Neural progenitor cell (in vitro differentiated cells): ENCODE results near the gene ATF5. TPM values are rescaled to one million over a fixed set of nuclear protein-coding genes. Genes with fewer than 3 reads are reported as not detected.
A peak's percentile ranks its signal among the peaks of the same experiment; 100 is the strongest.

Experiments
- DNase-seq: peaks from one replicate; pipeline ENCODE4 v3.0.0-alpha.2; 2016; ENCODE audit warnings: low spot score
- H2AFZ ChIP-seq: fragments of 200-600 bp; sonication (generic); replicated peaks from 2 replicates; pipeline ENCODE4 v1.6.1; 2016; ENCODE audit warnings: antibody characterized with exemption
- H3F3A ChIP-seq: fragments of 200-600 bp; sonication (generic); 2 replicates; pipeline ENCODE4 v1.6.1; 2016; ENCODE audit warnings: antibody characterized with exemption, low read depth
- H3K27ac ChIP-seq: fragments of 200-600 bp; sonication (generic); 2 replicates; pipeline ENCODE4 v1.5.1; 2016; ENCODE audit warnings: mild to moderate bottlenecking
- H3K27me3 ChIP-seq: fragments of 200-600 bp; sonication (generic); 2 replicates; pipeline ENCODE4 v1.6.1; 2016; ENCODE audit warnings: mild to moderate bottlenecking, moderate library complexity
- H3K36me3 ChIP-seq: fragments of 200-600 bp; sonication (generic); 2 replicates; pipeline ENCODE4 v1.5.1; 2016
- H3K4me1 ChIP-seq: fragments of 200-600 bp; sonication (generic); 2 replicates; pipeline ENCODE4 v1.6.1; 2016; ENCODE audit warnings: mixed run types
- H3K4me2 ChIP-seq: fragments of 200-600 bp; sonication (generic); 2 replicates; pipeline ENCODE4 v1.6.1; 2016
- H3K4me3 ChIP-seq: fragments of 200-600 bp; sonication (generic); 2 replicates; pipeline ENCODE4 v1.5.1; 2016
- H3K79me2 ChIP-seq: fragments of 200-600 bp; sonication (generic); 2 replicates; pipeline ENCODE4 v1.6.1; 2016; ENCODE audit warnings: low read depth
- H3K9ac ChIP-seq: fragments of 200-600 bp; sonication (generic); 2 replicates; pipeline ENCODE4 v1.6.1; 2016
- H3K9me3 ChIP-seq: fragments of 200-600 bp; sonication (generic); 2 replicates; pipeline ENCODE4 v1.5.1; 2016; ENCODE audit warnings: low read depth
- H4K20me1 ChIP-seq: fragments of 200-600 bp; sonication (generic); 2 replicates; pipeline ENCODE4 v1.6.1; 2016; ENCODE audit warnings: low read depth
- H3K27ac Mint-ChIP-seq: 3 replicates; pipeline ENCODE4 v1.8.0; 2021; ENCODE audit warnings: mixed read lengths
- H3K27me3 Mint-ChIP-seq: 2 replicates; pipeline ENCODE4 v1.8.0; 2022; ENCODE audit warnings: low read depth, mild to moderate bottlenecking, inconsistent platforms, moderate library complexity, mixed read lengths; ENCODE audit not compliant: insufficient read depth
- H3K36me3 Mint-ChIP-seq: 3 replicates; pipeline ENCODE4 v1.8.0; 2021; ENCODE audit warnings: mixed read lengths
- H3K4me1 Mint-ChIP-seq: 3 replicates; pipeline ENCODE4 v1.8.0; 2021; ENCODE audit warnings: mixed read lengths
- H3K4me3 Mint-ChIP-seq: 3 replicates; pipeline ENCODE4 v1.8.0; 2021; ENCODE audit warnings: mild to moderate bottlenecking, moderate library complexity, mixed read lengths
- H3K9me3 Mint-ChIP-seq: 3 replicates; pipeline ENCODE4 v1.8.0; 2020; ENCODE audit warnings: mixed read lengths
- EZH2 ChIP-seq: fragments of 200-600 bp; sonication (generic); IDR thresholded peaks from 2 replicates; pipeline ENCODE4 v1.6.1; 2017; ENCODE audit warnings: antibody characterized with exemption, mild to moderate bottlenecking, moderate library complexity
- EZH2phosphoT487 ChIP-seq: fragments of 200-600 bp; sonication (generic); IDR thresholded peaks from 2 replicates; pipeline ENCODE4 v1.6.1; 2017; ENCODE audit warnings: antibody characterized with exemption
- total RNA-seq: library from RNA; depleted of rRNA; stranded (reverse); fragments of >200 nt; gene quantifications from 2 replicates; pipeline ENCODE4 v1.2.3, GENCODE V29; 2015; ENCODE audit warnings: low replicate concordance
- TF ChIP-seq, protein P1 (sequence below): fragments of 200-600 bp; sonication (generic); IDR thresholded peaks from 2 replicates; pipeline ENCODE4 v1.5.1; 2017; ENCODE audit warnings: antibody characterized with exemption, mild to moderate bottlenecking

Gene ATF5
- total RNA-seq, 1 donor from 2014 or later: 1.6 TPM

DNA sequence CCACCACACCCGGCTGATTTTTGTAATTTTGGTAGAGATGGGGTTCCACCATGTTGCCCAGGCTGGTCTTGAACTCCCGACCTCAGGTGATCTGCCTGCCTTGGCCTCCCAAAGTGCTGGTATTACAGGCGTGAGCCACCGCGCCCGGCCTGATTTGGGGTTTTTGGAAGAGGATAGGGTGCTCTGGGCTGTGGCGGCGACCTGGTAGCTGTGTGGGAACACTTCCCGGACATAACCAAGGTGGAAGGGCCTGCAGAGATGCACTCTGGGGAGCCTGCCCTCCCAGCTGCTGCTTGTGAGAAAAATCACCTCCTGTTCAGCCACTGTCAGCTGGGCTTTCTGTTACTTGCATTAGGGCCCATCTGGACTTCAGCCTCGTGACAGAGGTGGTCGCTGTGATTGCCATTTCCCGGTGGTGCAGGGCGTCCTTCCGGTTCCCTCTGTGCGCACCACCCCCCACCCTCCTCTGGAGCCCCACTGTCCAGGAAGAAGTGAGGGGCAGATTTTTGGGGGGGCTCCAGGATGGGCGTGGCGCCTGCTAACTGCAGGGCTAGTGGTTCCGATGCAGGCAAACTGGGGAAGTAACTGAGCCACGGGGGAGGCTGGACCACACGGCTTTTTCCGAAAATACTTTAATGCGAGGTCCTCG lies 39.8 kb upstream of the ATF5 start:
- no peak overlapping the region for H2AFZ ChIP-seq
- H3K4me2 ChIP-seq: no peak overlapping the region
- H3K4me1 Mint-ChIP-seq: peaks cover 4% of the 10 kb centered on the region
- H3K4me3 ChIP-seq: no peak overlapping the region
- H3F3A ChIP-seq: peaks cover 23% of the 10 kb centered on the region
- no peak for DNase-seq
- no peaks in the 10 kb centered on the region for H3K36me3 ChIP-seq
- H3K27ac Mint-ChIP-seq: no peak overlapping the region
- H3K79me2 ChIP-seq: no peaks in the 10 kb centered on the region
- H3K4me1 ChIP-seq: no peaks in the 10 kb centered on the region
- peaks cover 11% of the 10 kb centered on the region for H3K36me3 Mint-ChIP-seq
- H3K9ac ChIP-seq: no peak overlapping the region
- peaks cover 17% of the 10 kb centered on the region for H3K27me3 Mint-ChIP-seq
- no peaks in the 10 kb centered on the region for H3K9me3 ChIP-seq
- H3K9me3 Mint-ChIP-seq: no peaks in the 10 kb centered on the region
- H3K27me3 ChIP-seq: peaks cover 24% of the 10 kb centered on the region
- H3K4me3 Mint-ChIP-seq: peak overlapping the region; percentile 43
- no peak overlapping the region for H3K27ac ChIP-seq
- TF ChIP-seq, protein P1, sequence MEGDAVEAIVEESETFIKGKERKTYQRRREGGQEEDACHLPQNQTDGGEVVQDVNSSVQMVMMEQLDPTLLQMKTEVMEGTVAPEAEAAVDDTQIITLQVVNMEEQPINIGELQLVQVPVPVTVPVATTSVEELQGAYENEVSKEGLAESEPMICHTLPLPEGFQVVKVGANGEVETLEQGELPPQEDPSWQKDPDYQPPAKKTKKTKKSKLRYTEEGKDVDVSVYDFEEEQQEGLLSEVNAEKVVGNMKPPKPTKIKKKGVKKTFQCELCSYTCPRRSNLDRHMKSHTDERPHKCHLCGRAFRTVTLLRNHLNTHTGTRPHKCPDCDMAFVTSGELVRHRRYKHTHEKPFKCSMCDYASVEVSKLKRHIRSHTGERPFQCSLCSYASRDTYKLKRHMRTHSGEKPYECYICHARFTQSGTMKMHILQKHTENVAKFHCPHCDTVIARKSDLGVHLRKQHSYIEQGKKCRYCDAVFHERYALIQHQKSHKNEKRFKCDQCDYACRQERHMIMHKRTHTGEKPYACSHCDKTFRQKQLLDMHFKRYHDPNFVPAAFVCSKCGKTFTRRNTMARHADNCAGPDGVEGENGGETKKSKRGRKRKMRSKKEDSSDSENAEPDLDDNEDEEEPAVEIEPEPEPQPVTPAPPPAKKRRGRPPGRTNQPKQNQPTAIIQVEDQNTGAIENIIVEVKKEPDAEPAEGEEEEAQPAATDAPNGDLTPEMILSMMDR: no peak
- no peak for TF ChIP-seq EZH2
- TF ChIP-seq EZH2phosphoT487: no peak
- no peaks in the 10 kb centered on the region for H4K20me1 ChIP-seq

DNA sequence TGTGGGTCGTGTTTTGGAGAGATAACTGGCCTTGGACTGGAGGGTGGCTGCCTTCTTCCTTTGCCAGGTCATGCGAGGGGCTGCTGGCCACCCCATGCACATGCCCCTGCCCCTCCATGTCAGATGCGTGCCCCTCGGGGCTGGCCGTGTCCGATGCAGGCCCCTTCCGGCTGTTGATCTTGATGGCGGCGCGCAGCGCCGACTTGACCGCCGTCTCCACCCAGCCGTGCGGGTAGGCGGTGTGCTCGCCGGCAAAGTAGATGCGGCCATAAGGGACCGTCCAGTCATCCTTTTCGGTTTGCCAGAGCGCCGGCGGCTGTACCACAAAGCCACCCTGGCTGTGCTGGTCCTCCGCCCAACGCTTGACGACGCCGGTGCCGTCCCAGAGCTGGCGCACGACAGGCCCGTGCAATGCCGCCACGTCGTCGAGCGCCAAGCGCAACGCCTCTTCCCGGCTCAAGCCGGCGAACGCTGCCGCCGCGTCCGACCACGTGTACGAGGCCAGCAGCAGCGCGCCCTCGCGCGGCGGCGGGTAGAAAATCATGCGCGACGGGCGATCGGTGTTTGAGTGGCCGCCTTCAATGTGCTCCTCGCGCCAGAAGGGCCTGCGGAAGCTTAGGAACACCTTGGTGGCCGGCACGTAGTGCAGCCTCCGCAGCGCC lies 39.2 kb upstream of the ATF5 start:
- H3K4me1 Mint-ChIP-seq: peaks cover 4% of the 10 kb centered on the region
- TF ChIP-seq EZH2 (peak; percentile 45), EZH2phosphoT487 (peak; percentile 45)
- TF ChIP-seq, protein P1: peak; percentile 74
- peaks cover 6% of the 10 kb centered on the region for H3K36me3 Mint-ChIP-seq
- Histone ChIP-seq H3K27me3 (peaks cover 24% of the 10 kb centered on the region), H3K36me3 (no peaks in the 10 kb centered on the region), H3F3A (peaks cover 23% of the 10 kb centered on the region), H4K20me1 (no peaks in the 10 kb centered on the region), H3K9me3 (no peaks in the 10 kb centered on the region), H3K79me2 (no peaks in the 10 kb centered on the region), H3K4me2 (peak overlapping the region; percentile 48), H3K9ac (no peak overlapping the region), H3K4me1 (no peaks in the 10 kb centered on the region), H3K27ac (no peak overlapping the region), H2AFZ (peak overlapping the region; percentile 30), H3K4me3 (peak overlapping the region; percentile 30)
- H3K27ac Mint-ChIP-seq: no peak overlapping the region
- peak; percentile 91 for DNase-seq
- H3K4me3 Mint-ChIP-seq: peak overlapping the region; percentile 82
- no peaks in the 10 kb centered on the region for H3K9me3 Mint-ChIP-seq
- H3K27me3 Mint-ChIP-seq: peaks cover 17% of the 10 kb centered on the region

DNA sequence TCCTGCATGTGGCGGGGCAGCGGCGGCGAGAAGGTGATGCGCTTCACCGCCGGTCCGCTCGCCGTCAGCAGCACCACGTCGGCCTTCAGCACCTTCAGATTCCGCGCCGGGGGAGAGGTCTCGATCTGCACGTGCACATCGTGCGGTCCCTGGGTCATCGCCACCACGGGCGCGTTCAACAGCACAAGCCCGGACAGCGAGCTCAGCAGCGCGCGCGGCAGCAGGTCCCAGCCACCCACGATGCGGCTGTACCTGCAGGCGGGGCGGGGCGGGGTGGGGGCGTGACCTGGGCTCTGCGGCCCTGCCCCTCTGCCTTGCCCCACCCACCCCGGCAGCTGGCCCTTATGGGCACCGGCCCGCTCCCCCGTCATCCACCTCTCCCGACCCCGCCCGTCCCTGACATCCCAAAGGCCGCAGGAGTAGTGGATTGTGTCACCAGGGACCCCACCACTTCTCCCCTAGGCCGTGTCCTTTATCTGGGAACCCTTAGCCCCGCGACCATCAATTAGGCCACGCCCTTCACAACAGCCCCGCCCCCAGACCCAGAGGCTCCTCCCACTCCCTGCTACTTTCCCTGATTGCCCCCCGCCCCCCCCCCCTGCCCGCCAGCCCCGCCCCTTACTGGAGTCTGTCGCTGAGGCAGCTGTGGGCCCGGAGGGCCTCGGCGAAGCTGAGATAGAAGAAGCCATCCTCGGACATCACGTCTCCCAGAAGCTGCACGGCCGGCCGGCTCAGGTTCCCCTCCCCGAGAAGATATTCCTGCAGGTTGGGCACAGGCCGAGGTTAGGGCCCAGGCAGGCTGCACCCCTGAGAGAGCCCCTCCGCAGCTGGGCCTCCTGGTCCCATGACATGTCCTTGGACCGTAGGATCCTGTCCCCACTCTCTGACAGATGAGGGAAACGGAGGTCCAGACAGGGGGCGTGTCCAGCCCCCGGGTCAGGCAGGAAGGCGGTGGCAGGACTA lies 38.4 kb upstream of the ATF5 start:
- Mint-ChIP-seq H3K4me3 (peak overlapping the region; percentile 82), H3K9me3 (no peaks in the 10 kb centered on the region), H3K27me3 (peaks cover 17% of the 10 kb centered on the region), H3K36me3 (peaks cover 2% of the 10 kb centered on the region), H3K4me1 (peaks cover 4% of the 10 kb centered on the region), H3K27ac (no peak overlapping the region)
- Histone ChIP-seq H3K4me3 (peak overlapping the region; percentile 30), H4K20me1 (no peaks in the 10 kb centered on the region), H3F3A (peaks cover 23% of the 10 kb centered on the region), H3K36me3 (no peaks in the 10 kb centered on the region), H3K27ac (no peak overlapping the region), H3K4me1 (no peaks in the 10 kb centered on the region), H3K9me3 (no peaks in the 10 kb centered on the region), H3K9ac (no peak overlapping the region), H3K79me2 (no peaks in the 10 kb centered on the region), H2AFZ (peak overlapping the region; percentile 42), H3K4me2 (peak overlapping the region; percentile 48), H3K27me3 (peaks cover 24% of the 10 kb centered on the region)
- TF ChIP-seq, protein P1: peak; percentile 3
- TF ChIP-seq EZH2phosphoT487 (no peak), EZH2 (peak; percentile 22)
- peak; percentile 82 for DNase-seq
